GM10847 (cell line): ENCODE measurements around the gene HMCN1.

Experiments
- POLR2A ChIP-seq: IDR thresholded peaks from 2 replicates; pipeline ENCODE4 v1.6.1; 2011; ENCODE audit not compliant: insufficient read length; ENCODE audit errors: extremely low read depth

HMCN1 gene

DNA sequence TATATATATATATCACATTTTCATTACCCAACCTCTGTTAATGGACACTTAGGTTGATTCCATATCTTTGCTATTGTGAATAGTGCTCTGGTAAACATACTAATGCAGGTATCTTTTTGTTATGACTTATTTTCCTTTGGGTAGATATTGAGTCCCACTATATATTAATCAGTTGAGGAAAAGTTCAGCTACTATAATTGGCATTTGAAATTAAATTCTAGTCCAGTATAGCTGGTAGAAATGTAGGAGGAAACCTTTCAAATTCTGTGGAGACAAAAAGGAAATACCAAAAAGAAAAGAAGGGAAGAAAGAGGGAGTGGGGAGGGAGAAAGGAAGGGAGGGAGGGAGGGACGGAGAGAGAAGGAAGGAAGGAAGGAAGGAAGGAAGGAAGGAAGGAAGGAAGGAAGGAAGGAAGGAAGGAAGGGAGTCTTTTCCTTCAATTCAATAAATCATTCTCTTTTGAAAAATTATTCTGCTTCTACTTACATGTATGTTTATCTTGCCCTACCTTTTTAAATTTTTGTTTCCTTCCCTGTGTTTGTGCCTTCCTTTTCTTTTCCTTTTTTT lies 329.0 kb downstream of the HMCN1 start:
- TF ChIP-seq POLR2A: no peak

DNA sequence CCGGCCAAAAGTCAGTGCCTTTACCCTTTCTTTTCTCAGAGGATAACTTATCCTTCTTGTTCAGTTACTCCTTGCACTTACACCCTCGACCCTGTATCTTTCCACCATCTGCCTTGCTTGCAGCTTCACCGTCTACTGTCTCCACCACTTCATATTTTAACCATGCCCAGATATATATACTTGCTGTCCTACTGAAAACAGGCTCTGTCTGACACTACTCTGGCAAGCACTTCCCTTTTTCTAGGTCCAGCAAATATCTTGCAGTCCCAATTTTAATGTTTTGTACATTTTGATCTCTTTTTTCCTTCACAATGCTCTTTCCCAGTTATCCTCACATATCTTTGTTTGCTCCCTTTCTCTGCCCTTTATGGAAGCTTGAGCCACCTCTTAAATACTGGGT lies 332.2 kb downstream of the HMCN1 start:
- no peak for TF ChIP-seq POLR2A

DNA sequence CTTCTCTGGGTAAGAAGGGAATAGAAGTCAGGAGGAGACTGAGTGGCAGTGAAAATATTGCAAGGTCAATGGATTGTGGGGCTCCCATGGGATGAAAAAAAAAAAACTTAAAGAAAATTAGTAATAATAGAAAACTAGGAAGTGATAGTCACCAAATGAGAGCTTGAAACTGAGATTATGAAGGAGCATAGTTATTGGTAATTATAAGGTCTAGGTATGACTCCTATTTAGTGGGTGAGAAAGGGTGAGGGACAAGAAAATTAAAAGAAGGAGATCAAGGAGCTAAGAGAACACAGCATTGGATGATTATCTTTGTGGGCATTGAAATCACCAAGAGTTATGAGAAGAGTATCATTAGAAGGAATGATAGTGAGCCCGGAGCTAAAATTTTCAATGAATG lies 339.5 kb downstream of the HMCN1 start:
- TF ChIP-seq POLR2A: no peak

DNA sequence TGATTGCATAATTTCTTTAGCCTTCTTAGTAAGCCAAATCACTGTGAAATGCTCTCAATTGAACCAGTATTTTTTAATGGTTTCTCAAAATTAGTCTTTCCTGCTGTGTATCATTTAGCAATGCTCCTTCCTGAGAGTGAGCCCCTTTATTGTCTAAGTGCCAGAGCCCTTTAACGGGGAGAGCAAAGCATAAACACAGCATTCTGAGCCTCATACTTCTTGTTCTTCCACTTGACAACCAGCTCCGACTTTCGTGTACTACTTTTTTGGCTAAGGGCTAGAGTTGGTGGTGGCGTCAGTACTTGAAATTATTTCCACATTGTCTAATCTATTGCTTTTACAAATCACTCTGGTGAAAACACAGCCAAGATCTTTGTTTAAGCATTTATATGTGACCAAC lies 341.8 kb downstream of the HMCN1 start:
- no peak for TF ChIP-seq POLR2A

DNA sequence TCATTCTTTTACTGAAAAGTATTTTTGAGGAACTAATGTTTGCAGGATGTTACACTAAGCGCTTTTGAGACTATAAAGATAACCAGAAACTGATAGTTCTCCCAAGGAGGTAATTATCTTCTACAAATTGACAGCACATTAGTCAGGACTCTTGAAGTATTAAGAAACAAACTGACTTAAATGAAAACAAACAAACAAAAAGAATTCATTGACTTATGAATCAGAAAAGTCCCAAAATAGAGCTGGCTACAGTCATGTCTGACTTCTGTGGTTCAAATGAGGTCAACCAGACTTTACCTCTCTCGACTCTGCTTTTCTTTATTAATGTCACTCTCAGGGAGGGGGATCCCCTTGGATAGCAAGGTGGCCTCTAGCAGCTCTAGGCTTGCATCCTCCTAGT lies 344.1 kb downstream of the HMCN1 start:
- TF ChIP-seq POLR2A: no peak

DNA sequence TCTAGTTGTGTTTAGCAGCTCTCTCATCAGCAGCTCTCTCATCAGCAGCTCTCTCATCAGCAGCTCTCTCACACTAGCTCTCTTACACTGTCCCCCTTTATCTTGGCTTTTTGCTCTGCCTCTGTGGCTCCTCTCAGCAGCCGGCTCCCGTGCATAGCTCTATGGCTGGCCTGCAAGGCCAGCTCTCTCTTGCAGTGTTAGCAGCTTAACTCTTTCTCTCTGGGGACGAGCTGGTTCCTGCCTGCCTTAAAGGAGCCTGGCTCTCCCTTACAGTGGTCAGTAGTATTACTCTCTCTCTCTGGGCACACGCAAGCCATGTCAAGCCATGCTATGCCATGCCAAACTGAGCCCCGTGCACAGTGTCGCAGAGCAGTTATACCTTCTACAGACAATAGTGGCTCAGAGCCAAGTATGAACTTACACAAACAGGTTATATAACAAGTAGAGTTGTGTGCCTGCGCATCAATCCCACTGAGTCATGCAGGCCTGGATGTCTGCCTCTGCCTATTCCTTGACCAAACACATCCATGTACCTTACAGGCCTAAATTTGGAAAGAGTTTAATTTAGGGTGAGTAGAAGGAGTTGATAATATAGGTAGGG lies 345.0 kb downstream of the HMCN1 start:
- TF ChIP-seq POLR2A: no peak

DNA sequence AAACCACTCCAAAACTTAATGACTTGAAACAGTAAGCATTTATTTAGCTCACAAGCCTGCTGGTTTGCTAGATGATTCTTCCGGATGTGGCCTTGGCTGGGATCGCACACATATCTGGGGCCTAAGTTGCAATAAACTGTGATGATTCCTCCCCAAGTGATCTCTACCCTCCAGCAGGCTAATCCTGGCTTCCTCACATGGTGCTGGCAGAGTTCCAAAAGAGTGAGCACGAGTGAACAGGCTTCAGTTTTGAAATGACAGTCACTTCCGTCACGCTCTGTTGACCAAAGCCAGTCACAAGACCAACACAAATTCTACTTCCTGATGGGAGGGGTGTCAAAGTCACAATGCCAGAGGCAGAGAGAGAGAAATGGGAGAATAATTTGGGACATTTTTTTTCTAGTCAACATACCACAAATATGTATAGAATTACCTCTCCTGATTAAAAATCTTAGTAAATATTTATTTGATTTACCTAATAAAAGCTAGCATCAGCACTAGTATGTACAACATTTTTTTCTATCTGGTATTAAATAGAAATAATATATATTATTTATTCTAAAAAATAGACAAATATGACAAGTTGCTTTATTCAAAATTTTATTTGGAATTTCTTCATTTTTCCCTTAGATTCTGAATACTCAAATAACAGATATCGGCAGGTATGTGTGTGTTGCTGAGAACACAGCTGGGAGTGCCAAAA lies 348.2 kb downstream of the HMCN1 start:
- TF ChIP-seq POLR2A: no peak

DNA sequence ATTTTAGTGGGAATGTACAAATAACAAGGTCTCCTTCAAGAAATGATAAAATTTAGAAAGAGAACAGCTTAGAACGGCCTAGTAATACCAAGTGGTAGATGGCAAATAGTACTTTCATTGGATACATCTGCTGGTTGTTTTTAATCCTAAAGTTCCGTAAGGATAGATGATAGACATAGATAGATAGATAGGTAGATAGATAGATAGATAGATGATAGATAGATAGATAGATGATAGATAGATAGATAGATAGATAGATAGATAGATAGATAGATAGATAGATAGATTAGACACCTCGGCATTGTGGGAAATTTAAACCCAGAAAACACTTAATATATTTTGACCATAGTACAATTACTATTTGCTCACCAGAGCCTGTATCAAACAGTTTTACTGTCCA lies 352.4 kb downstream of the HMCN1 start:
- no peak for TF ChIP-seq POLR2A

DNA sequence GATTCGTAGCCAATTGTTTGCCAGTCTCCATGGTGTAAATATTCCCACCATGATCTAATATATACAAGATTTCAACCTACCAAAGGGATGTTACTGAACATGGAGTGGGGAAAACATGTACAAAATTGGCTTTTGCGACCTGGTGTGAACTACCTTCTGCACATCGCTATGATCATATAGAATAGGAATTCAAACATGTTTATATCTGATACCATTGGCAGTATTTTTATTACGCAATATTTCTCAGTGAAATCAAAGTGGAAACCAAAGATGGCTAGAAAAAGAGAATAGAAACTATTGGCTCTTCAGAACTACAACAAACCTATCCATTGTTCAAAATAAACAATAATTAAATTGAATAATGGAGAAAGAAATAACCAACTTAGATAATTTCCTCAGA lies 355.7 kb downstream of the HMCN1 start:
- no peak for TF ChIP-seq POLR2A

DNA sequence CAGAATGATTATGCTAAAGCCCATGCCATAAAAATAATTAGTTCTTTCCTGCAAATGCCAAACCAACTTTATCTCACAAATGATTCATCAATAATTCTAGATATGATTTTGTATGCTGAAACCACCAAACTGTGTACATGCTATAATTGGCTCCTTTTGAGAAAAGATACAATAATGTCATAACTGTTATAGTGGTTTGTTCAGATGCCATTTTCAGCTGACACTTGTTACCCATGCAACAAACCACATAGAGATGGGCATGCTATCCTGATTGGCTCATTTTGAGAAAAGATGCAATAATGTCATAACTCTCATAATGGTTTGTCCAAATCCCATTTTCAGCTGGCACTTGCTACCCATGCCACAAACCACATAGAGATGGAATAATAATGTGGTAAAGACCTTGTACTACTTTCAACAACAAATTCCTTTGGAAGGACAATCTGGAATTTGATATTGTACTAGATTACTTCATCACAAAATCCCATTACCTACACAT lies 357.1 kb downstream of the HMCN1 start:
- TF ChIP-seq POLR2A: no peak

DNA sequence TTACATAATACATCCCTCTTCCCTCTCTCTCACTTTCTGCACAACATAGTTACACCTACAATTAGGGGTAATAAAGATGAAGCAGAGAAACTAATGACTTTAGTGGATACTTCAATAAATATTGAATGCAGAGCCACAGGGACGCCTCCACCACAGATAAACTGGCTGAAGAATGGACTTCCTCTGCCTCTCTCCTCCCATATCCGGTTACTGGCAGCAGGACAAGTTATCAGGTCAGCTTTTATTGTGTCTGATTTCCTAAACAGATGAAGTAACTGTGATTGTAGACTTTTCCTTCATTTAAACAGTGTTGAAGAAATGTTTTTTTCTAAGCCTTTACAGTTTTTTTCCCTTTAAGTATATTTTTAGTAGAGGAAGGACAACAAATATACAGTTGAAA lies 359.2 kb downstream of the HMCN1 start:
- TF ChIP-seq POLR2A: no peak

DNA sequence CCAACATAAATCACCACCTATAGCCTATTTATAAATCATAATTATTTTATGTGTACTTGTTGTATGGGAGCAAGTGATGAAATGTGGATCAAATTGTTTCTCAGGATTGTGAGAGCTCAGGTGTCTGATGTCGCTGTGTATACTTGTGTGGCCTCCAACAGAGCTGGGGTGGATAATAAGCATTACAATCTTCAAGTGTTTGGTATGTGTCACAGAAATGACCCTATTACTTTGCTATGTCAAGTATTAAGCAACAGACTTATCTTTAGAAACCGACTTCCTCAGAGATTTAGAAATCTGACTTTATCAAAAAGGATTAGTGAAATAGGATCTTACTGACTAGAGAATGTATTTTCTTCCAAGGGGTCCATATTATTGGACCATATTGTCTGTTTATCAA lies 360.0 kb downstream of the HMCN1 start:
- TF ChIP-seq POLR2A: no peak

DNA sequence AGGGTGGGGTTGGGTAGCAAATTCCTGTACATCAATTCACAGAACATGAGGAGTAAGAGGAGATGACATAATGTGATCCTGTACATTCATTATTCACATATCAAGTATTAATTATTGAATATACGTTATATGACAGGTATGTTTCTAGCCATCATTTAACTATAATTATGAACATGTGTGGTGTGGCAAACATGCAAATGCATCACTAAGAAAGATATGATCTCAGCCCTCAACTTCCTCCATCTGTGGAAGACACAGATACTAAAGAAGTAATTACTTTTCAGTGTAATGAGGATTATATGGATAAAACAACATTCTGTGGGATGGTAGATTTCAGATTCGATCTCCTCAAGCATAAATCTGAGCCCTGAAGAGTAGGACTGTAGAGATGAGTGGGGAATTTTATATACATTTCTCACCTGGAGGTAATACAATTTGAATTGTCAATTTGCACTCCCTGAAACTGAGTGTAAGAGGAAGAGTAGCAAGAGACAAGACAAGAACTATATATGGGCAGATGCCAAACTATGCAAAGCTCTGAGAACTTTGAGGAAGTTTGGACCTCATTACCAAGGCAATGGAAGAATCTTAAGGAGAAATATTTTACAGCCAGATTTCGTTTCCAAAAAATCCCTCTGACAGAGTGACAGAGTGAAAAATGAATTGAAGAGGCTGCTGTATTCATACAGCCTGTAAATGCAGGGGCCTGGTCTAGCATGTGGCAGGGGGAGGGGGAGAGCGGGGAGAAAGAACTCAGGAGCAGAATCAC lies 365.3 kb downstream of the HMCN1 start:
- no peak for TF ChIP-seq POLR2A

DNA sequence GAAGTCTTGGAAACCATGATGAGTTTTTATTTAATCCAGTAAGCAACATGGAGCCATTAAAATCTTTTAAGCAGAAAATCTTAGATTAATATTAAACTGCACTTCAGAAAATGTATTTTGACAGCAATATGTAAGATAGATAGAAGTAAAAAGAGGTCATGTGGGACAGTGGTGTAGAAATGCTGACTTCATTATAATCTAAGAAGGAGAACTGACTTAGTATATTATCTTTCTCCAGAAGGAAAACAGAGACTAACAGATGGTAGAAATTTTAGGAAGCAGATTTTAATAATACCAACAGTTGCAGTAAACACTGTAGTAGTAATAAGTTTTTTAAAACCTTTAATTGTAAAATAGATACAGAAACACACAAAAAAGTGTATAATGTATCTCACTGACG lies 367.9 kb downstream of the HMCN1 start:
- no peak for TF ChIP-seq POLR2A

DNA sequence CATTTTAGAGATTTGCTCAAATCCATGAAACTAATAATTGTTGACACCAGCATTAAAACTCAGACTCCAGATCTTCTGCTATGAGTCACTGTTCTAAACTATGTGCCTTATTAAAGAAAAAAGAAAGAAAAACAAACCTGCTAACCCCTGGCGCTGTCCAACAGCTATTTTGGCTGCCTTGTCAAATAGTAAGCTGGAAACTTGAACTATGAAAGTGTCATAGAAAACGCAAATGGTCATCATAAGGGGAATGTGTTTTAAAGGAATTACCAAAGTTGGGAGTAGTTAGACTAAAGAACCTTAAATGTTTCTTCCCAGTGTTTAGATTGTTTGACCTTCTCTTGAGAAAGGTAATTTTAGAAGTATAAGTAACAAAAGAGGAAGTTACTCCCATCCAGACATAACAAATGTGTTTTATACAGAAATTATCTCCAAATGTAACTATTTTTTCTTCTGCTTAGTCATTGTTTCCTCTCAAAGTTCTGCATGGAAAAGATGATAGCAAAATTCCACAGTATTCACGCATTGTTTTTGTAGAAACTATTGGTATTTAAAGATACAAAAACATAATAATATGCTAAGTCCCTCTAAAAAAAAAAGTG lies 368.5 kb downstream of the HMCN1 start:
- TF ChIP-seq POLR2A: no peak

DNA sequence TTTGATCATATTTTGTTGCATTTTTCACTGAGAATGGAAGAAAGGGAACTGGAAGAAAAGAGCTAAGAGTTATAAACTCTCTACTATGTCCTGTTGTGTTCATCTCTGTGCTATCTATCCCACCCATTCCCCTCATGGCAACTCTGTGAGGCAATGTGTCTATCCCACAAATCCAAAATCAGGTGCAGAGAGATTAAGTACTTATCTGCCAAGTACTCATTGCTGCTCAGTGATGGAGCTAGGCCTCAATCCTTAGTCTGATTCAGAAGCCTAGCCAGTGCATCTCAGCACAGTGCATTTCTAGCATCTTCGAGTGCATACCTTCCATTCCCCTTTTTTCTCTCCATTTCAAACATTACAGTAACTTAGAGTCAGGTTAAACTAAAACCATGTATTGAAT lies 370.3 kb downstream of the HMCN1 start:
- TF ChIP-seq POLR2A: no peak

DNA sequence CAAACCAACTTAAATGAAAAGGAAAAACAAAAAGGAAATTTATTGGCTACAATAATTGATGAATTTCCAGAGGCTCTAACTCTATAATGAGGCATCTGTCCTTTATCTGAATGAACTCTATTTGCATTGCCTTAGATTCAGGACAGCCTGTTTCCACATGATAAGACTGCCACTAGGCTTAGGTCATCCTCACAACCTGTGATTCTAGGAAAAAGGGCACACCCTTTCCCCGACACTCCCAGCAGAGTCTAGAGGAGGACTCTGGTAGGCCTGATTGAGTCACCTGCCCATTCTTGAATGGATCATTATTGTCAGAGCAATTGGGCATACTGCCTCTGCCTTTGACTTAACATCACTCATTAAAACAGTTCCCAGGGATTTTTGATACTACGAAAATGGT lies 378.1 kb downstream of the HMCN1 start:
- TF ChIP-seq POLR2A: no peak
